ENCODE data around the gene SPSB3. TPM values are rescaled to one million over a fixed set of nuclear protein-coding genes. Genes with fewer than 3 reads are reported as not detected.

The SPSB3 gene
- total and polyA plus RNA-seq, 2 of the 13 experiments (the other 11 are each of a cell fraction or from before 2014, with no cell fraction given): 13.2 to 21.9 TPM

DNA sequence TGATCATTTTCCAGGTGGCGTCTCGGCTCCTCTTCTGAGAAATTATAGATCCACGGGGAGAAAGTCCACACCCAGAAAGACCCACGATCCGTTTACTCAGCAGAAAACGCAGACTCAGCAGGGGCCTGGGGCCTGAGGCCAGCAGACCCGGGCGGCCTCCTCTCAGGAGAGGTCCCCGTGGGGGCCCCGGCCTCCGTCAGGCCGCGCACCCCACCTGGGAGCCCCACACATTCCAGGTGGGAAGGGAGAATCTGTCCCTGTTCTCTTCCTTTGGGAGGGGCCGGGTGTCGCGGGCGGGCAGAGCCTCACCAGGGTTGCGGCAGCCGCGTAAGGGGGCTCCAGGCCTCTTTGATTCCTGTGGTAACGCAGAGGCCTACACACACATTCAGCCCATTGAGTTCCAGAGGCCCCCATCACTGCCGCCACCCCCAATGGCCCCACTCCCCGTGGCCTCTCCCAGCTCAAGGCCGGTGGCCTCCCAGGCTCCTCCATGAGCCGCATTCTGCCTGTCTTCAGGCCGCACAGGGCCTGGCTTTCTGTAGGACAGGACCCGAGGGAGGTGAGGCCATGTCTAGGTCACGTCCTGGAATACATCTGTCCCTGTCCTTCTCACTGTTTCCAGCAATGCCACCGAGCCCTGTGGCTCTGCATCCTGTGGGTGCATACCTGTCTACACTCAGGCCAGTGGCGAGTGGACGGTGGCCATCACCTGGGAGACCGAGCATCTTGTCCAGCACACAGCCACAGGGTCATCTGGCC is 12.7 kb upstream of the SPSB3 start (continued):
- TF ChIP-seq, protein P1, sequence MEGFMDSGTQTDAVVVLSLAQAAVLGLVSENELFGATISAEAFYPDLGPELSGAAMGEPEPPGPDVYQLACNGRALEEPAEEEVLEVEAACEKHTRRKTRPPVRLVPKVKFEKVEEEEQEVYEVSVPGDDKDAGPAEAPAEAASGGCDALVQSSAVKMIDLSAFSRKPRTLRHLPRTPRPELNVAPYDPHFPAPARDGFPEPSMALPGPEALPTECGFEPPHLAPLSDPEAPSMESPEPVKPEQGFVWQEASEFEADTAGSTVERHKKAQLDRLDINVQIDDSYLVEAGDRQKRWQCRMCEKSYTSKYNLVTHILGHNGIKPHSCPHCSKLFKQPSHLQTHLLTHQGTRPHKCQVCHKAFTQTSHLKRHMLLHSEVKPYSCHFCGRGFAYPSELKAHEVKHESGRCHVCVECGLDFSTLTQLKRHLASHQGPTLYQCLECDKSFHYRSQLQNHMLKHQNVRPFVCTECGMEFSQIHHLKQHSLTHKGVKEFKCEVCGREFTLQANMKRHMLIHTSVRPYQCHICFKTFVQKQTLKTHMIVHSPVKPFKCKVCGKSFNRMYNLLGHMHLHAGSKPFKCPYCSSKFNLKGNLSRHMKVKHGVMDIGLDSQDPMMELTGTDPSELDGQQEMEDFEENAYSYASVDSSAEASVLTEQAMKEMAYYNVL (CRISPR knock-in tag; IDR thresholded peaks at IDR 0.05; ENCODE audit: borderline replicate concordance): no peak
- TF ChIP-seq ZNF598 (CRISPR knock-in tag; IDR thresholded peaks at IDR 0.05; ENCODE audit: borderline replicate concordance) (0 out of 2 replicates have a peak, but pooled peaks have one; percentile 0), ZNF256 (CRISPR knock-in tag; conservative IDR thresholded peaks at IDR 0.05) (no peak), GPN1 (CRISPR knock-in tag; IDR thresholded peaks at IDR 0.05; ENCODE audit: borderline replicate concordance) (no peak), POLR2AphosphoS2 (IDR thresholded peaks at IDR 0.05; ENCODE audit: low read depth, low read length) (peak; percentile 63; the same call in 1 of the 2 replicates), ZNF570 (CRISPR knock-in tag; IDR thresholded peaks at IDR 0.05; ENCODE audit: borderline replicate concordance) (no peak), KDM4B (CRISPR knock-in tag; IDR thresholded peaks at IDR 0.05) (no peak), ZBTB42 (CRISPR knock-in tag; IDR thresholded peaks at IDR 0.05) (no peak), ZNF501 (CRISPR knock-in tag; IDR thresholded peaks at IDR 0.05) (peak; percentile 40; the same call in 1 of the 2 replicates), RARG (CRISPR knock-in tag; IDR thresholded peaks at IDR 0.05; ENCODE audit: low read depth) (no peak), ZNF251 (CRISPR knock-in tag; IDR thresholded peaks at IDR 0.05) (no peak), MED13 (CRISPR knock-in tag; IDR thresholded peaks at IDR 0.05) (no peak), ZFY (CRISPR knock-in tag; IDR thresholded peaks at IDR 0.05) (peak; percentile 13; the same call in 1 of the 2 replicates), ELF1 (CRISPR knock-in tag; IDR thresholded peaks at IDR 0.05) (no peak), ZFP41 (CRISPR knock-in tag; IDR thresholded peaks at IDR 0.05; ENCODE audit: borderline replicate concordance) (no peak), MXI1 (IDR thresholded peaks at IDR 0.05; ENCODE audit: borderline replicate concordance, low read depth, low read length) (no peak), ZSCAN20 (CRISPR knock-in tag; IDR thresholded peaks at IDR 0.05; ENCODE audit: borderline replicate concordance) (no peak)
- TF ChIP-seq, protein P2, sequence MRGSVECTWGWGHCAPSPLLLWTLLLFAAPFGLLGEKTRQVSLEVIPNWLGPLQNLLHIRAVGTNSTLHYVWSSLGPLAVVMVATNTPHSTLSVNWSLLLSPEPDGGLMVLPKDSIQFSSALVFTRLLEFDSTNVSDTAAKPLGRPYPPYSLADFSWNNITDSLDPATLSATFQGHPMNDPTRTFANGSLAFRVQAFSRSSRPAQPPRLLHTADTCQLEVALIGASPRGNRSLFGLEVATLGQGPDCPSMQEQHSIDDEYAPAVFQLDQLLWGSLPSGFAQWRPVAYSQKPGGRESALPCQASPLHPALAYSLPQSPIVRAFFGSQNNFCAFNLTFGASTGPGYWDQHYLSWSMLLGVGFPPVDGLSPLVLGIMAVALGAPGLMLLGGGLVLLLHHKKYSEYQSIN (CRISPR knock-in tag; IDR thresholded peaks at IDR 0.05; ENCODE audit: borderline replicate concordance): no peak
- TF ChIP-seq, protein P3, sequence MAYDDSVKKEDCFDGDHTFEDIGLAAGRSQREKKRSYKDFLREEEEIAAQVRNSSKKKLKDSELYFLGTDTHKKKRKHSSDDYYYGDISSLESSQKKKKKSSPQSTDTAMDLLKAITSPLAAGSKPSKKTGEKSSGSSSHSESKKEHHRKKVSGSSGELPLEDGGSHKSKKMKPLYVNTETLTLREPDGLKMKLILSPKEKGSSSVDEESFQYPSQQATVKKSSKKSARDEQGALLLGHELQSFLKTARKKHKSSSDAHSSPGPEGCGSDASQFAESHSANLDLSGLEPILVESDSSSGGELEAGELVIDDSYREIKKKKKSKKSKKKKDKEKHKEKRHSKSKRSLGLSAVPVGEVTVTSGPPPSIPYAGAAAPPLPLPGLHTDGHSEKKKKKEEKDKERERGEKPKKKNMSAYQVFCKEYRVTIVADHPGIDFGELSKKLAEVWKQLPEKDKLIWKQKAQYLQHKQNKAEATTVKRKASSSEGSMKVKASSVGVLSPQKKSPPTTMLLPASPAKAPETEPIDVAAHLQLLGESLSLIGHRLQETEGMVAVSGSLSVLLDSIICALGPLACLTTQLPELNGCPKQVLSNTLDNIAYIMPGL (CRISPR knock-in tag; IDR thresholded peaks at IDR 0.05; ENCODE audit: borderline replicate concordance in 1 of 2, low read depth in 1 of 2): no peak

Data from HepG2 (cell line).